ENCODE results near the gene RPN1. TPM values are rescaled to one million over a fixed set of nuclear protein-coding genes. Genes with fewer than 3 reads are reported as not detected.
"Not testable (repeated sequence)": the region's sequence is repeated elsewhere in the genome, so short reads cannot be mapped to it uniquely, and the experiment has no call there.

The RPN1 gene
- total RNA-seq, 5 donors from 2014 or later (not counting 1 experiment from before 2014, with no cell fraction given), result 86.1 to 119 (median 100) TPM

DNA sequence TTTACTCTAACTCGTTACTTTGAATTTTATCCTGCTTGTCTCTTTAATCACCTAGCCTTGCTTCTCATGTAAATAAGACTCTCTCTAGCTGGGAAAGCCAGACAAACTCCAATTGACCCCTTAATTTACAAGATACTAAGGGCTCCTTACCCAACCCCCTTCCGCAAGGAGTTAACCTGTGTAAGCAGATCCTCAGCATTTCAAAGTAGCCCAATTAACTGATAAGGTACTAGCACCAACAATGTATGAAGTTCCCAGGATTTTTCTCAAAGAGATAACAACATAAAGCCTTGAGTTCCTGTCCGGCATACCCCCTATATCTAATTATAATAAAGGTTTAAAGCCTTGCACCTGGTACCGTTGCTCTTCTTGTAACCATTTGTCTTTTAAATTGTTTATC, 25.2 kb upstream of the RPN1 start:
- H3K4me3 Mint-ChIP-seq, result not testable (repeated sequence)

DNA sequence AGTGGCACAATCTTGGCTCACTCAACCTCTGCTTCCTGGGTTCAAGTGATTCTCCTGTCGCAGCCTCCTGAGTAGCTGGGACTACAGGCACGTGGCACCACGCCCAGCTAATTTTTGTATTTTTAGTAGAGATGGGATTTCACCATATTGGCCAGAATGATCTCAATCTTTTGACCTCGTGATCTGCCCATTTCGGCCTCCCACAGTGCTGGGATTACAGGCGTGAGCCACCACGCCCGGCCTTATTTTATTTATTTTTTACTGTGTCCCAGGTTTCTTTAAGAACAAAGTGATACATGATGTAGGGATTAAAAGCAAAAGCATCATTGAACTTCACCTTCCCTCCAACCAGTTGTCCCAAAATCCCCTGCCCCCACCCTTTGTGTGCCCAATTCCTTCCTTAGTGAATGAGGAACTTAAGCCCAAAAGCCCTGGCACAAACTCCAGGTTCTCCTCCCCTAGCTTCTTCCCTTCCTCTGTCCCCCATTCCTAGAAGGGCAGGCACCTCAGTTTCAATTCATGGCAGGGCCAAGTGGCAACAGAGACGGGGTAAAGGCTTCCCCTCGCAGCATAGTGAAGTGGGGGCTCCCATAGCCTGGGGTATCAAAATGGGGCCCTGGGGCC, 23.7 kb upstream of the RPN1 start:
- Histone ChIP-seq H3K4me1 (ENCODE audit: control insufficient read depth in 1 of 2, extremely low read depth in 1 of 2, insufficient read depth in 2 of 2, low read length in 2 of 2) (peaks cover 0 to 15% of the 10 kb centered on the region in 2 experiments), H3K27me3 (replicated peaks in 1 of 2; ENCODE audit: control insufficient read depth in 2 of 2, extremely low read depth in 1 of 2, insufficient read depth in 2 of 2, low read length in 1 of 2) (no peaks in the 10 kb centered on the region), H3K36me3 (ENCODE audit: control insufficient read depth in 2 of 2, extremely low read depth in 1 of 2, insufficient read depth in 1 of 2, low read length in 1 of 2) (no peaks in the 10 kb centered on the region), H3K27ac (ENCODE audit: low read length) (no peak overlapping the region), H3K4me3 (ENCODE audit: control insufficient read depth in 1 of 2, extremely low read depth in 1 of 2, low read length in 1 of 2) (no peak overlapping the region), H3K9me3 (no peaks in the 10 kb centered on the region)
- WGBS (ENCODE audit: insufficient coverage), result no CpG with 5 or more reads among the region's 10 CpGs
- ATAC-seq (replicated peaks in 1 of 4), result peak in 1 of 4 experiments; percentile 6
- ChIA-PET CTCF (interaction anchor here in 1 of 2 donors (0.6 kb wide), 1 partner anchor 124 kb away, joined by 5 read pairs; no protein-coding TSS in a partner anchor), POLR2A (no interaction called here)
- Mint-ChIP-seq H3K27ac (peak overlapping the region; percentile 28 to 63), H3K9me3 (no peaks in the 10 kb centered on the region), H3K4me1 (peaks cover 10 to 19% (median 14%) of the 10 kb centered on the region in 3 donors), H3K36me3 (peaks cover 4% of the 10 kb centered on the region), H3K4me3 (no peak overlapping the region), H3K27me3 (no peaks in the 10 kb centered on the region)
- no peak for DNase-seq

More for the DNA sequence above, 25.2 kb upstream of the RPN1 start:
- ATAC-seq (replicated peaks in 1 of 4); H3K27me3 Mint-ChIP-seq; H3K9me3 ChIP-seq; DNase-seq; H3K27ac ChIP-seq (ENCODE audit: low read length); H3K36me3 ChIP-seq (ENCODE audit: control insufficient read depth in 2 of 2, extremely low read depth in 1 of 2, insufficient read depth in 1 of 2, low read length in 1 of 2); H3K4me3 ChIP-seq (ENCODE audit: control insufficient read depth in 1 of 2, extremely low read depth in 1 of 2, low read length in 1 of 2); H3K36me3 Mint-ChIP-seq; H3K27ac Mint-ChIP-seq; H3K27me3 ChIP-seq (replicated peaks in 1 of 2; ENCODE audit: control insufficient read depth in 2 of 2, extremely low read depth in 1 of 2, insufficient read depth in 2 of 2, low read length in 1 of 2); H3K9me3 Mint-ChIP-seq; CTCF ChIA-PET: not testable (repeated sequence)
- POLR2A ChIA-PET, result interaction anchor here in 1 of 2 donors (0.7 kb wide), 1 partner anchor 93 kb away, joined by 3 read pairs; no protein-coding TSS in a partner anchor
- peaks cover 15 to 31% (median 20%) of the 10 kb centered on the region in 3 donors for H3K4me1 Mint-ChIP-seq
- H3K4me1 ChIP-seq (ENCODE audit: control insufficient read depth in 1 of 2, extremely low read depth in 1 of 2, insufficient read depth in 2 of 2, low read length in 2 of 2), result peaks cover 0 to 24% of the 10 kb centered on the region in 2 experiments
- WGBS (ENCODE audit: insufficient coverage), result 71% methylated on average over 1 of the region's 4 CpGs

DNA sequence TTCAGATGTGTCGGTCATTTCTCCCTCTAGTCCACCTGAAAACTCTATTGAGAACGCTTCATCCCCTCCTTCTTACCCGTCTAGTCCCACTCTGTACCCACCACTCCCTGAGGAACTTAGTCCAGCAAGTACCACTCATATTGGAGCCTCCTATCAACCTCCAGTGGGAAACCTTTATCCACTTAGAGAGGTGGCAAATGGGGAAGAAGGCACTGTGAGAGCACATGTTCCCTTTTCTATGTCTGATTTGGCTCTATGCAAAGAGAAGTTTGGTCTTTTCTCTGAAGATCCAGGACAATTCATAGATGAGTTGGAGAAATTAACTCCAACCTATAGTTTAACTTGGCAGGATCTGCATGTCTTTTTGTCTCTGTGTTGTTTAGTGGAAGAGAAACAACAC, 17.0 kb upstream of the RPN1 start:
- no peaks in the 10 kb centered on the region for H3K36me3 ChIP-seq (ENCODE audit: control insufficient read depth in 2 of 2, extremely low read depth in 1 of 2, insufficient read depth in 1 of 2, low read length in 1 of 2)
- DNase-seq (no peak), ATAC-seq (replicated peaks in 1 of 4) (no peak)
- Mint-ChIP-seq H3K9me3 (no peaks in the 10 kb centered on the region), H3K27me3 (no peaks in the 10 kb centered on the region), H3K4me1 (peaks cover 0 to 2% (median 0%) of the 10 kb centered on the region in 3 donors), H3K27ac (no peak overlapping the region), H3K36me3 (no peaks in the 10 kb centered on the region), H3K4me3 (no peak overlapping the region)
- no peak overlapping the region for H3K4me3 ChIP-seq (ENCODE audit: control insufficient read depth in 1 of 2, extremely low read depth in 1 of 2, low read length in 1 of 2)
- H3K4me1 ChIP-seq (ENCODE audit: control insufficient read depth in 1 of 2, extremely low read depth in 1 of 2, insufficient read depth in 2 of 2, low read length in 2 of 2), result no peaks in the 10 kb centered on the region
- POLR2A ChIA-PET, result no interaction called here
- CTCF ChIA-PET, result interaction anchor here in 1 of 2 donors (0.6 kb wide), 1 partner anchor 13 kb away, joined by 3 read pairs; no protein-coding TSS in a partner anchor
- H3K27me3 ChIP-seq (replicated peaks in 1 of 2; ENCODE audit: control insufficient read depth in 2 of 2, extremely low read depth in 1 of 2, insufficient read depth in 2 of 2, low read length in 1 of 2), result peaks cover 0 to 6% of the 10 kb centered on the region in 2 experiments
- 100% methylated on average over 1 of the region's 3 CpGs for whole genome bisulfite sequencing (ENCODE audit: insufficient coverage)
- H3K9me3 ChIP-seq, result no peaks in the 10 kb centered on the region
- H3K27ac ChIP-seq (ENCODE audit: low read length), result no peak overlapping the region

DNA sequence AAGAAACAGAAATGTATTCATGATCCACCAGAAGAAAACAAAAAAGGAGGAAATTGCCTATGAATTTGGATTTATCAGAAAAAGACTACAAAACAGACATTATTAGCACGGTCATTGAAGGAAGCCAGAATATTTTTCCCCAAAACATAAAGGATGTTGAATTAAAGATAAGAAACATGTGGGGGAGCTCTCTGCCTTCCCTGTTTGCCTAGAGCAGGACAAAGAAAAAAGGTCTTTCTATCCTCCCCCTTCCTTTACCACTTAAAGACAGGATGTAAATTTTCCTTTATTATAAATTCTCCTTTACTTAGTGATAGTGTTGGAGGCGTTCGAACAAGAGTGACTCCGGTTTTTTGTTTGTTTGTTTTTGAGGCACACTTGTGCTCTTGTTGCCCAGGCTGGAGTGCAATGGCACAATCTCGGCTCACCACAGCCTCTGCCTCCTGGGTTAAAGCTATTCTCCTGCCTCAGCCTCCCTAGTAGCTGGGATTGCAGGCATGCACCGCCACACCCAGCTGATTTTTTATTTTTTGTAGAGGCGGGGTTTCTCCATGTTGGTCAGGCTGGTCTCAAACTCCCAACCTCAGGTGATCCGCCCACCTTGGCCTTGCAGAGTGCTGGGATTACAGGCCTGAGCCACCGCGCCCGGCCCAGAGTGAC, 14.9 kb upstream of the RPN1 start:
- Mint-ChIP-seq H3K27ac (no peak overlapping the region), H3K4me1 (peaks cover 0 to 2% (median 0%) of the 10 kb centered on the region in 3 donors), H3K9me3 (no peaks in the 10 kb centered on the region), H3K36me3 (no peaks in the 10 kb centered on the region), H3K4me3 (no peak overlapping the region), H3K27me3 (no peaks in the 10 kb centered on the region)
- ChIA-PET CTCF (no interaction called here), POLR2A (interaction anchor here in 1 of 2 donors (0.8 kb wide), 1 partner anchor 129 kb away, joined by 8 read pairs; no protein-coding TSS in a partner anchor)
- Histone ChIP-seq H3K4me3 (ENCODE audit: control insufficient read depth in 1 of 2, extremely low read depth in 1 of 2, low read length in 1 of 2) (no peak overlapping the region), H3K9me3 (no peaks in the 10 kb centered on the region), H3K27ac (ENCODE audit: low read length) (no peak overlapping the region), H3K27me3 (replicated peaks in 1 of 2; ENCODE audit: control insufficient read depth in 2 of 2, extremely low read depth in 1 of 2, insufficient read depth in 2 of 2, low read length in 1 of 2) (peaks cover 0 to 6% of the 10 kb centered on the region in 2 experiments), H3K36me3 (ENCODE audit: control insufficient read depth in 2 of 2, extremely low read depth in 1 of 2, insufficient read depth in 1 of 2, low read length in 1 of 2) (no peaks in the 10 kb centered on the region), H3K4me1 (ENCODE audit: control insufficient read depth in 1 of 2, extremely low read depth in 1 of 2, insufficient read depth in 2 of 2, low read length in 2 of 2) (no peaks in the 10 kb centered on the region)
- ATAC-seq (replicated peaks in 1 of 4) (no peak), DNase-seq (no peak)
- 91% methylated on average over 3 of the region's 11 CpGs for WGBS (ENCODE audit: insufficient coverage)

DNA sequence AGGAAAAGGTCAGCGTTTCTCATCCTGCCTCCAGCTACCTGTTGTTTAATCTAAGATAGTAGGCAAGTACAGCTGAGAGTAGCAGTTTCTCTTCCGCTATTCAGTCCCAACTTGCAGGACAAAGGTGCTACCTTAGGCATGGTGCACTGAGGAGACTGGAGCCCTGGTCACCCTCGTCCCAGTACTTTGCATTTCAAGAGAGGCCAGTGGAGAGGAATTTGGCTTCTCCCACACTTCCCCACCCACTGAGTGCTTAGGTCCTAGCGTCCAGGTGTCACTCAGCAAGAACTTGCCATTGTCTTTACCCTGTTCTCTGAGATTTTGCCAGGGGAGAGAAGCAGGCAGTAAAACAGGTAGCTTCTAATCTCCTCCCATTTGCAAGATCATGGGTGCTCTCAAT, 12.5 kb upstream of the RPN1 start:
- Mint-ChIP-seq H3K27me3 (no peaks in the 10 kb centered on the region), H3K9me3 (no peaks in the 10 kb centered on the region), H3K4me3 (no peak overlapping the region), H3K4me1 (peaks cover 0 to 3% (median 2%) of the 10 kb centered on the region in 3 donors), H3K27ac (no peak overlapping the region), H3K36me3 (no peaks in the 10 kb centered on the region)
- Histone ChIP-seq H3K4me1 (ENCODE audit: control insufficient read depth in 1 of 2, extremely low read depth in 1 of 2, insufficient read depth in 2 of 2, low read length in 2 of 2) (no peaks in the 10 kb centered on the region), H3K4me3 (ENCODE audit: control insufficient read depth in 1 of 2, extremely low read depth in 1 of 2, low read length in 1 of 2) (no peak overlapping the region), H3K9me3 (no peaks in the 10 kb centered on the region), H3K27ac (ENCODE audit: low read length) (no peak overlapping the region), H3K36me3 (ENCODE audit: control insufficient read depth in 2 of 2, extremely low read depth in 1 of 2, insufficient read depth in 1 of 2, low read length in 1 of 2) (no peaks in the 10 kb centered on the region), H3K27me3 (replicated peaks in 1 of 2; ENCODE audit: control insufficient read depth in 2 of 2, extremely low read depth in 1 of 2, insufficient read depth in 2 of 2, low read length in 1 of 2) (peaks cover 0 to 6% of the 10 kb centered on the region in 2 experiments)
- ATAC-seq (replicated peaks in 1 of 4), result no peak
- ChIA-PET POLR2A (interaction anchor here in 1 of 2 donors (0.6 kb wide), 1 partner anchor 18 kb away, joined by 4 read pairs; no protein-coding TSS in a partner anchor), CTCF (interaction anchor here (0.6 to 1.0 kb wide), 2 partner anchors 17 to 595 kb away, joined by 3 read pairs; no protein-coding TSS in a partner anchor)
- DNase-seq, result no peak
- 83% methylated on average over 1 of the region's 4 CpGs for WGBS (ENCODE audit: insufficient coverage)

DNA sequence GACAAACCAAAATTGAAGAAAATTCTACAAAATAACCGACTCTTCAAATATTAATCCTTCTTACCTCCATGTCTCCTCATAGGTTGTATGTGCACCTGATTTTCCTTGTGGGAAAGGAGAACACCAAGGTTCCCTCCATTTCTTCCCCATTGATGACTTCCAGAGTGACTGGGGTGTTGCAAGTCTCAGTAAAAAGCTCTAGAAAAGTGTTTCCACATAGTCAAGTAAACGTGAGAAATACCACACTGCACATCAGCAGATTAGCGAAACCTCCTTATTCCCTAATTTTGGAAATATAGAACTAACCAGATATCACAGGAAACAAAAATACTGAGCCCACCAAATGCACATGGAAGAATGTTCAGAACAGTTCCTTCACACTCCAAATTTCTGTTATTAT, 4.9 kb upstream of the RPN1 start:
- CTCF ChIA-PET, result no interaction called here
- no peaks in the 10 kb centered on the region for H3K27me3 ChIP-seq (replicated peaks in 1 of 2; ENCODE audit: control insufficient read depth in 2 of 2, extremely low read depth in 1 of 2, insufficient read depth in 2 of 2, low read length in 1 of 2)
- DNase-seq, result no peak
- no peaks in the 10 kb centered on the region for H3K9me3 Mint-ChIP-seq
- POLR2A ChIA-PET, result interaction anchor here in 1 of 2 donors (0.7 kb wide), 1 partner anchor 106 kb away, joined by 4 read pairs; no protein-coding TSS in a partner anchor
- WGBS (ENCODE audit: insufficient coverage), result no CpG with 5 or more reads among the region's 3 CpGs
- H3K9me3 ChIP-seq, result no peaks in the 10 kb centered on the region
- H3K4me1 ChIP-seq (ENCODE audit: control insufficient read depth in 1 of 2, extremely low read depth in 1 of 2, insufficient read depth in 2 of 2, low read length in 2 of 2), result peaks cover 2 to 12% of the 10 kb centered on the region in 2 experiments
- H3K27ac Mint-ChIP-seq, result no peak overlapping the region
- H3K36me3 ChIP-seq (ENCODE audit: control insufficient read depth in 2 of 2, extremely low read depth in 1 of 2, insufficient read depth in 1 of 2, low read length in 1 of 2), result no peaks in the 10 kb centered on the region
- no peaks in the 10 kb centered on the region for H3K27me3 Mint-ChIP-seq
- no peak for ATAC-seq (replicated peaks in 1 of 4)
- peak overlapping the region; percentile 10 to 58 (median 29) for H3K4me3 Mint-ChIP-seq
- no peak overlapping the region for H3K4me3 ChIP-seq (ENCODE audit: control insufficient read depth in 1 of 2, extremely low read depth in 1 of 2, low read length in 1 of 2)
- peaks cover 8 to 14% (median 11%) of the 10 kb centered on the region in 3 donors for H3K4me1 Mint-ChIP-seq
- no peaks in the 10 kb centered on the region for H3K36me3 Mint-ChIP-seq
- H3K27ac ChIP-seq (ENCODE audit: low read length), result no peak overlapping the region
